Peyer's patch (tissue), 4 donors: ENCODE data around the gene ATF7IP. TPM values are rescaled to one million over a fixed set of nuclear protein-coding genes. Genes with fewer than 3 reads are reported as not detected.
"Not testable (repeated sequence)": the region's sequence is repeated elsewhere in the genome, so short reads cannot be mapped to it uniquely, and the experiment has no call there.

Experiments
- DNase-seq, 3 donors: peaks; one replicate each; pipeline ENCODE4 v3.0.0-alpha.2; 2017 to 2019
- H3K27ac ChIP-seq, 4 donors: fragments of 200-600 bp; sonication (generic); one replicate each; pipeline ENCODE4 v1.5.1; 2016 to 2019
- H3K27me3 ChIP-seq, 2 donors: fragments of 200-600 bp; sonication (generic); one replicate each; pipeline ENCODE4 v1.5.1; 2019
- H3K36me3 ChIP-seq, 3 donors: fragments of 200-600 bp; sonication (generic); one replicate each; pipeline ENCODE4 v1.5.1; 2016 to 2019
- H3K4me1 ChIP-seq, 4 donors: fragments of 200-600 bp; sonication (generic); one replicate each; pipeline ENCODE4 v1.5.1; 2016 to 2019
- H3K4me3 ChIP-seq, 4 donors: fragments of 200-600 bp; sonication (generic); 1 replicate in 3 of 4; 2 replicates in 1 of 4; pipeline ENCODE4 v1.5.1; 2016 to 2019; ENCODE audit warnings: mild to moderate bottlenecking in 1 of 4
- H3K9me3 ChIP-seq, 4 donors: fragments of 200-600 bp; sonication (generic); one replicate each; pipeline ENCODE4 v1.5.1; 2016 to 2019; ENCODE audit warnings: mild to moderate bottlenecking in 1 of 4
- POLR2A ChIP-seq, 2 donors: fragments of 450-650 bp; IDR thresholded peaks; one replicate each; pipeline ENCODE4 v1.5.1; 2017; ENCODE audit warnings: antibody characterized with exemption in 2 of 2, mild to moderate bottlenecking in 2 of 2, moderate library complexity in 2 of 2
- total RNA-seq, 4 donors: library from RNA; depleted of rRNA; stranded (reverse); fragments of >200 nt; gene quantifications; one replicate each; pipeline ENCODE4 v1.1.0, GENCODE V29; 2016
- TF ChIP-seq, protein P1 (sequence below), 6 experiments: fragments of 450-650 bp in 4 of 6; fragments of 200-600 bp in 2 of 6; sonication (generic) in 1 of 6; IDR thresholded peaks; one replicate each; pipeline ENCODE4 v1.5.1; 2017 to 2019; ENCODE audit warnings: antibody characterized with exemption in 6 of 6, mild to moderate bottlenecking in 3 of 6, moderate library complexity in 1 of 6

Gene ATF7IP
- total RNA-seq, 4 donors from 2014 or later = 24.3 to 193 (median 39.0) TPM

DNA sequence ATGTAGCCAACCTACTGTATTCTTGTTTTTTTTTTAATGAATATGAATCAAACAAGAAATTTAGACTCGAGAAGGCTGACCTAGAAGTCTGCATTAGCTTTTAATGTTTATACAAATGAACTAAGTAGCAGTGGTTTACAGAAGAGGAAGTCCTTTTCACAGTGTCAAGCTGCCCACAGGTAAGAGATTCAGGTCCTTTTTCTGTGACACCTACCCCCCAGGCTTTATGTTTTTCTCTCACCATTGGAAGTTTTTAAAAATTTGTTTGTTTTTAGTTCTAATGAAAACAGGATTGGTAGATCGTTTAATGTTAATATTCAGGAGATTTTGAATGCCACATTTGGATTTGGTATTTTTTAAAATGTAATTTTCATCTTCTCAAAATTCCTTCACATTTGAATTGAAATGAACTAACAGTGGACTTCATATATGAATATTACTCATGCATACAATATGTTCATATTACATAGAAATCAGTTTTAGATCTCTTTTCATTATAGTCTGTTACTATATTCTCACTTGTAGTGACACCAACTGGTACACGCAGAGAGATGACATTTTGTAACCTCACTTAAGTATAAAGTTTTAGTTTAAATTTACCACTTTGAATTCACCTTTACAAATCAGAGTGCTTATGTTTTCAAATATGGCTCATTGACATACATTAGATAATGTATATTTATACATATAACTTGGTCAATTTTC is 29.7 kb downstream of the ATF7IP start:
- Histone ChIP-seq H3K36me3 (no peaks in the 10 kb centered on the region), H3K27ac (peak overlapping the region; percentile 40 to 67 (median 66)), H3K4me3 (peak overlapping the region in 2 of 4 donors; percentile 5 to 7), H3K27me3 (no peaks in the 10 kb centered on the region), H3K9me3 (no peaks in the 10 kb centered on the region), H3K4me1 (peaks cover 0 to 15% (median 0%) of the 10 kb centered on the region in 4 donors)
- no peak for DNase-seq
- no peak for TF ChIP-seq POLR2A (IDR thresholded peaks at IDR 0.05)
- TF ChIP-seq, protein P1, sequence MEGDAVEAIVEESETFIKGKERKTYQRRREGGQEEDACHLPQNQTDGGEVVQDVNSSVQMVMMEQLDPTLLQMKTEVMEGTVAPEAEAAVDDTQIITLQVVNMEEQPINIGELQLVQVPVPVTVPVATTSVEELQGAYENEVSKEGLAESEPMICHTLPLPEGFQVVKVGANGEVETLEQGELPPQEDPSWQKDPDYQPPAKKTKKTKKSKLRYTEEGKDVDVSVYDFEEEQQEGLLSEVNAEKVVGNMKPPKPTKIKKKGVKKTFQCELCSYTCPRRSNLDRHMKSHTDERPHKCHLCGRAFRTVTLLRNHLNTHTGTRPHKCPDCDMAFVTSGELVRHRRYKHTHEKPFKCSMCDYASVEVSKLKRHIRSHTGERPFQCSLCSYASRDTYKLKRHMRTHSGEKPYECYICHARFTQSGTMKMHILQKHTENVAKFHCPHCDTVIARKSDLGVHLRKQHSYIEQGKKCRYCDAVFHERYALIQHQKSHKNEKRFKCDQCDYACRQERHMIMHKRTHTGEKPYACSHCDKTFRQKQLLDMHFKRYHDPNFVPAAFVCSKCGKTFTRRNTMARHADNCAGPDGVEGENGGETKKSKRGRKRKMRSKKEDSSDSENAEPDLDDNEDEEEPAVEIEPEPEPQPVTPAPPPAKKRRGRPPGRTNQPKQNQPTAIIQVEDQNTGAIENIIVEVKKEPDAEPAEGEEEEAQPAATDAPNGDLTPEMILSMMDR (IDR thresholded peaks at IDR 0.05) = no peak

DNA sequence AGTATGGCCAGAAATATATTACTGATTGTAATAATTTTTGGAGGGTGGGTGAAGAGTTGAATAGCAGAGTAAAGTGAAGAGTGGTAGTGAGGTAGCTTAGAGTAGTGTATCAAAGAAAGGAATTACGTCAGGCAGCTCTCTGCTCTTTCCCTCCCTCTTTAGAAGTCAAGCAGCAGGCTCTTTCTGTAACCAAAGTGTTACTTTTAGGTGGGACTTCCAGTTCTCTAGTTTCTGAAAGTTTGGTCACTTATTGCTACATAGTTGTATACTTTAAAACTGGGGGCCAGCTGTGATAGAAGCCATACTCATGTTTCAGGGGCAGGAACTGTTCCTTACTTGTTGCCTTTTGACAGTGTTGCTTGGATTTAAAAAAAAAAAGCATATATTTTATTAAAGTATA is 30.6 kb downstream of the ATF7IP start:
- Histone ChIP-seq H3K27ac (peak overlapping the region; percentile 31 to 66 (median 42)), H3K27me3 (no peaks in the 10 kb centered on the region), H3K4me3 (no peak overlapping the region), H3K4me1 (peaks cover 0 to 15% (median 0%) of the 10 kb centered on the region in 4 donors), H3K36me3 (no peaks in the 10 kb centered on the region), H3K9me3 (no peaks in the 10 kb centered on the region)
- peak; percentile 27 to 36 for TF ChIP-seq POLR2A (IDR thresholded peaks at IDR 0.05)
- TF ChIP-seq, protein P1 (IDR thresholded peaks at IDR 0.05) = peak in 1 of 6 experiments; percentile 13
- no peak for DNase-seq

DNA sequence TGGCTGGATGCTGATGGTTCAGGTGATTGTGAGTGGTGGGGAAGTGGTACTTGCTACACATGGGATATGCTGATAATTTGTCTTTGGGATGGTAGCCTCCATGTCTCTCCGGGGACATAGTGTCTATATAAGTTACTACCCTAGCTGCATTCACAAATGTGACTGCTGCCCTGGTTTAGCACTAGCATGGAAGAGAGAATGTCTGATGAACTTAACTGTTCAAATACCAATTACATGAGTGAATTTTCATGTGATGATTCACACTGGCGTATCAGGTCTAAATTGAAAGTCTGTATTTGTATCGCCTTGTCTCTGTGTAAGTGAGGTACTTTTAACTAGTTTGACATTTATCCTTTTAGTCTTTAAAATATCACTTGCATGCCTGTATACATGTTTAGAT is 34.4 kb downstream of the ATF7IP start:
- H3K27ac ChIP-seq = peak overlapping the region in 2 of 4 donors; percentile 4 to 36
- no peak for TF ChIP-seq POLR2A (IDR thresholded peaks at IDR 0.05)
- TF ChIP-seq, protein P1 (IDR thresholded peaks at IDR 0.05) = no peak
- no peaks in the 10 kb centered on the region for H3K36me3 ChIP-seq
- H3K4me1 ChIP-seq = peaks cover 0 to 21% (median 4%) of the 10 kb centered on the region in 4 donors
- DNase-seq = no peak
- no peak overlapping the region for H3K4me3 ChIP-seq
- no peaks in the 10 kb centered on the region for H3K27me3 ChIP-seq
- H3K9me3 ChIP-seq = no peaks in the 10 kb centered on the region

DNA sequence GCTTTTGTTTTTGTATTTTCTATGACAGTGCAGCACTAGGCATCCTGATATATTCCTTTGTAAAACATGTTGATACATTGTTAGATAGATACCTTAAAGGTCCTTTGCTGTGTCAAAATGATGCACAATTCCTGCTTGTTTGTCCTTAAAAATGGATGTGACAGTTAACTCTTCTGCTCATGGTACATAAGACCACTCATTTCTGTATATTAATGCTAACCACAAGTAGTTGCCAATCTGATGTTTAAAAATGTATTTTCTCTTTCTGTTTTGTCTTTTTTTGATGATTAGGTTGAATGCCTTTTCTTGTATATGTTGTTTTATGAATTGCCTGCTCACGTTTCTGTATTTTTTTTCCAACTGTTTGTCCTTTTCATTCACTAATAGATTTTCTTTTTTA is 35.1 kb downstream of the ATF7IP start:
- peak overlapping the region in 3 of 4 donors; percentile 27 to 43 (median 36) for H3K27ac ChIP-seq
- H3K36me3 ChIP-seq = no peaks in the 10 kb centered on the region
- TF ChIP-seq, protein P1 (IDR thresholded peaks at IDR 0.05) = no peak
- TF ChIP-seq POLR2A (IDR thresholded peaks at IDR 0.05) = no peak
- DNase-seq = no peak
- peaks cover 0 to 19% (median 4%) of the 10 kb centered on the region in 4 donors for H3K4me1 ChIP-seq
- no peaks in the 10 kb centered on the region for H3K9me3 ChIP-seq
- H3K27me3 ChIP-seq = no peaks in the 10 kb centered on the region
- H3K4me3 ChIP-seq = no peak overlapping the region

DNA sequence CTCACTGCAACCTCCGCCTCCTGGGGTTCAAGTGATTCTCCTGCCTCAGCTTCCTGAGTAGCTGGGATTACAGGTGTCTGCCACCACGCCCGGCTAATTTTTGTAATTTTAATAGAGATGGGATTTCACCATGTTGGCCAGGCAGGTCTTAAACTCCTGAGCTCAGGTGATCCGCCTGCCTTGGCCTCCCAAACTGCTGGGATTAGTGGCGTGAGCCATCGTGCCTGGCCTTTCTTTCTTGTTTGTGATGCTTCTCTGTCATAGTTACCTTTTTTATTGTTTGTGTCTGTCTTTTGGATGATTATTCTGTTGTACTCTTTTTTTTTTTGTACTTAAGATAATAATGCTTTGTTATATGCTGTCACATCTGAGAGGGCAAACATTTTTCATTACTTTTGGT is 35.8 kb downstream of the ATF7IP start:
- not testable (repeated sequence) for H3K4me3 ChIP-seq, H3K36me3 ChIP-seq, DNase-seq, H3K9me3 ChIP-seq, H3K27me3 ChIP-seq
- Histone ChIP-seq H3K27ac (peak overlapping the region in 3 of 4 donors; percentile 27 to 43 (median 36)), H3K4me1 (peaks cover 0 to 19% (median 4%) of the 10 kb centered on the region in 4 donors)

DNA sequence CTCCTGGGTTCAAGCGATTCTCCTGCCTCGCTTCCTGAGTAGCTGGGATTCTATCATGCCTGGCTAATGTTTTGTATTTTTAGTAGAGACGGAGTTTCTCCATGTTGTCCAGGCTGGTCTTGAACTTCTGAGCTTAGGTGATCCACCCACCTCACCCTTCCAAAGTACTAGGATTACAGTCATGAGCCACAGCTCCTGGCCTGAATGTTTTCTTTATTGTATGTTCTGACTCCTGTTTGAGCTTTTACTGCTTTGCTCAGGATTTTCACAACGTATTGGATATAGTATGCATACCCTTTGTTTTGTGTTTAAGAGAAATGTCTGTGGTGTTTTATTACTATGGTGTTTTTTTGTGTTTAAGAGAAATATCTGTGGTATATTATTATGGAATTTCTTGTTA is 37.2 kb downstream of the ATF7IP start:
- TF ChIP-seq, protein P1 (IDR thresholded peaks at IDR 0.05) = no peak
- no peak for TF ChIP-seq POLR2A (IDR thresholded peaks at IDR 0.05)
- H3K27me3 ChIP-seq = no peaks in the 10 kb centered on the region
- DNase-seq = no peak
- H3K4me3 ChIP-seq = no peak overlapping the region
- peak overlapping the region in 1 of 4 donors; percentile 24 for H3K27ac ChIP-seq
- no peaks in the 10 kb centered on the region for H3K9me3 ChIP-seq
- no peaks in the 10 kb centered on the region for H3K36me3 ChIP-seq
- H3K4me1 ChIP-seq = peaks cover 0 to 19% (median 4%) of the 10 kb centered on the region in 4 donors
